Stimulated activated CD4-positive, alpha-beta T cell treated with anti-CD3 and anti-CD28 coated beads, TNF-alpha, amount 100 ng/mL, for 4 hours (primary cell): Measurements from ENCODE around the gene PRG2.
A peak's percentile ranks its signal among the peaks of the same experiment; 100 is the strongest.

Experiments
- DNase-seq, 3 experiments: peaks; one replicate each; pipeline ENCODE4 v3.0.0-alpha.2; 2020; ENCODE audit warnings: low read depth in 3 of 3

The PRG2 gene, protein sequence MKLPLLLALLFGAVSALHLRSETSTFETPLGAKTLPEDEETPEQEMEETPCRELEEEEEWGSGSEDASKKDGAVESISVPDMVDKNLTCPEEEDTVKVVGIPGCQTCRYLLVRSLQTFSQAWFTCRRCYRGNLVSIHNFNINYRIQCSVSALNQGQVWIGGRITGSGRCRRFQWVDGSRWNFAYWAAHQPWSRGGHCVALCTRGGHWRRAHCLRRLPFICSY

DNA sequence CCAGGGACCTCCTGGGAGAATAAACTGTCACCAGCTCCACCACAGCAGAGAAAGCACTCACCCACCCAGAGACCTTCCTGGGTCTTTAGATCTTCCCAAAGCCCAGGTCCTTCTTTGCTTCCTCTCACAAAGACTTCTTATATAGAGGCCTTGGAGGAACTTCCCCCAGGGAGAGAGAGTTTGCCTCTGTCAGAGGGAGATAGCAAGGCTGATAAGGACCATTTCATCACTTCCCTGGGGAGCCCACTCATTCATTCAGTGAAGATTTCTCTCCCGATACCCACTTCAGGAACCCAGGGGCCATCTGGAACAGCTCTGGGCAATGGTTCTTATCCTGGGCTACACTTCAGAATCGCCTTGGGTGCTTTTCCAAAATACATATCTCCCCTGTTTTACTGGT, at the start of gene PRG2:
Gene PRG2 (minus strand): TSS at position 116 of the 400 bp plus-strand sequence. CDS start 706 bp downstream, outside the sequence.
- no peak for DNase-seq

- DNase-seq: no peak
Measured at GRCh38 chr11:57439786-57440185, 49.3 kb upstream of the PRG2 start.

GRCh38 chr11:57438345-57439285, 48.2 kb upstream of the PRG2 start:
- DNase-seq: no peak

GRCh38 chr11:57436031-57436430, 45.6 kb upstream of the PRG2 start:
- DNase-seq: no peak

- DNase-seq: no peak
Measured at GRCh38 chr11:57434640-57435546, 44.4 kb upstream of the PRG2 start.

DNA sequence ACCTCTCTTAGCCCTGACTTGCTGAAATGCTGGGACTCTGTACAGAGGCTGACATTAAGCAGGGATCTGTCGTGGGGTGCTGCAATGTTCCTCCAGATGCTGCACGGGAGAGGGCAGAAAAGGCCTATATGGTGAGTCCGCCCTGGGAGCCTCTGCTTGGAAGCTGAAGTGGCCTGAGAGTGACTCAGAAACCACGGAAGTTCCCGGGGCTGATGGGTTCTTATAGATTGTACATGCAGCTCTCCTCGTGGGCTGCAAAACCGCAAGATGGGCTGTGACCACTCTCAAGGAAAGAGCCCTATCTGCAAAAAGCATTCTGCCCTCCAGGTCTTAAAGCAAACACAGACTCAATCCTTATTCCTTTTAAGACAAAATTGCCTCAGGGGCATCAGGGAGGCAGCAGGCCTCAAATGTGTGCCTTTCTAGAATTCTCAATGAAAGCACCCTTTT, 42.3 kb upstream of the PRG2 start:
- no peak for DNase-seq

- DNase-seq: no peak
Measured at GRCh38 chr11:57432149-57432561, 41.7 kb upstream of the PRG2 start.

- no peak for DNase-seq
Measured at GRCh38 chr11:57430952-57431351, 40.5 kb upstream of the PRG2 start.

DNA sequence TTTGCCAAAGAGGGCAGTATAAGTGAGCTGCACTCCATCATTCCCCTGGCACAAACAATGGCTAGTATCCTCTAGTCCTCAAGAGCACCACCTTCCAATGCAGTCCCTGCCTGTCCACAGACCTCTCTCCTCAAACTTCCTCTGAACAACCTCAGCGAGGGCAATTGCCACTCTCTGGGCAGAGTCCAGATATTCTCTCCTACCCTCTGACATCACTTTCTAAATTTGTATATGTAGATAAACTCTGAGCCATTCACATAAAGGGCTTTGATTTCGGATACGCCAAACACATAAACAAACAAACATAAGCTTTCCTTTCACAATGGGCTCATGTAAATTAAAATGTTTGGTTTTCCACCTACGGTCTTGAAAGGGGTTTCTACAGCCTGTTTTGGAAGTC, 39.5 kb upstream of the PRG2 start:
- DNase-seq: no peak

DNA sequence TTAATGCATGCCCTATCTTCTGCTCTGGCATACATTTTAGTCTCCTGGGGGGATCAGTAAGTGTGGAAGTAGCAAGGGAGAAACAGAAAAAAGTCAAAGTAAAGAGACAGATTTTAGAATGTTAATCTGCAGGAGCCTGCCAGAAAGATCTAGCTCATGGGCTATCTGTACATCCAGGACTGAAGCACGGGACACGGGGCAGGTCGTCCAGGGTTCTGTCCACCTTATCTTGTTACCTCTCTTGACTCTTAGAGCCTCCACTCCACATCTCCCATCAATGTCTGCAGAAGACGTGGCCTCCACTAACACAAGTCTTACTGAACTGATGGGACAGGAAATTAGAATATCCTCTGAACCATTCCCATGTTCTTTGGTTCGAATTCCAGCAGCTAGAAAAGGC, 38.2 kb upstream of the PRG2 start:
- DNase-seq: no peak

- DNase-seq: no peak
Measured at GRCh38 chr11:57427727-57428082, 37.3 kb upstream of the PRG2 start.

DNA sequence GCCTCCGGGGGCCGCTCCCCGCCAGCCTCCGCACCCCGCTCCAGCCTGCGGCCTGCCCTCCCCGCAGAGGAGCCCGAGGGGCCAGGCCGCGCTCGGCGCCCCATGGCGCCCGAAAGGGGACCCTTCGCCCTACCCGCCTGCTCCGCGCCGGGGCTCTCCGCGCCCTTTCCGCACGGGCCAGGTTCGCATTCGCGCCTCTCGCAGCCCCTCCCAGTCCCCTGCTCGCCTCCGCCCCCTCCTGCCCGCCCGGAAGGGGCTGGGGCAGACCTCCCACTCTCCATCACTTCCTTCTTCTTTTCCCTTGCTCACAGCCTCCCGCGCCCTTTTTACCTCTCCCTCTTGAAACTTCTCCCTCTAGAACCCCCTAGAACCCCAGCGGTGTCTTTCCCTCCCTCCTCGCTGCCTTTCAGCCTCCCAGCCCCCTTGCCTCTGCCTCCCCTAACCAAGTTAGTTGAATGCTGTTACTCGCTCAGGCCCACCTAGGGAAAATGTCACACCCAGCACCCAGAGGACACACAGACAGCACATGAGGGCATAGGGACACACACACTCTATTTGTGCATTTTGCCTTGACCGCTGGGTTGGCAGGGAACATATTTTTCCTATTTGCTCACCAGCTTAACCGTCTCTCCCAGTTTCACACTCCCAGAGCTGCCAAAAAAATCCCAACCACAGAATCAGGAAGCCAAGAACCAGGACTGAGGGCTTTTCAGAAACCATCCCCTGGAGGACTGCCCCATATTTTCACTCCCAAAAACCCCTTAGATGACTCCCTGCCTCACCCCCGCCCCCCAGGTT, 36.7 kb upstream of the PRG2 start, which contains the start of gene SLC43A3:
Gene SLC43A3 (minus strand): TSS at position 193 of the 798 bp plus-strand sequence. CDS start 949 bp downstream, outside the sequence.
- DNase-seq: peak; percentile 62 to 74 (median 73)

DNA sequence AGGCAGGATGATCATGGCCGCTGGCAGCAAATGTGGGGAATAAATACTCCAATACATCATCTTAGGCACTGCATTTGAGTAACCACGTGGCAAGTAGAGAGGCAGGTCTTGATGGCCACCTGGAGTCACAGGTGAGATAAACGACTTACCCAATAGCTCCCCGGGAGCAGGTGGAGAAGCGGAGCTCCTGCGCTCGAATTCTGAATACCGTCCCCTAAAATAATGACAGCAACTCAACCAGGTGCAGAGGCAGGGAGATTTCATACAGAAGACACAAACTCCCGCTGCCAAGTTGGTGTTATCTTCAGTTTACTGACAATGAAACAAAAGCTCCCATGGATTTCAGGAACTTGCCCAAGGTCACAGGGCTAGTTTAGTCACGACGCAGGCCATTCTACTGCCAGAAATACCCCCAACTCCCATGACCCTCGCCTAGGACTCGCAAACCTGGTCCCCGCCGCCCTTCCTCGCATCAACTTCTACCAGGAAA, 36.0 kb upstream of the PRG2 start:
- peak in 1 of 3 experiments; percentile 29 for DNase-seq

- DNase-seq: peak in 1 of 3 experiments; percentile 21
Measured at GRCh38 chr11:57425565-57426438, 35.4 kb upstream of the PRG2 start.

DNA sequence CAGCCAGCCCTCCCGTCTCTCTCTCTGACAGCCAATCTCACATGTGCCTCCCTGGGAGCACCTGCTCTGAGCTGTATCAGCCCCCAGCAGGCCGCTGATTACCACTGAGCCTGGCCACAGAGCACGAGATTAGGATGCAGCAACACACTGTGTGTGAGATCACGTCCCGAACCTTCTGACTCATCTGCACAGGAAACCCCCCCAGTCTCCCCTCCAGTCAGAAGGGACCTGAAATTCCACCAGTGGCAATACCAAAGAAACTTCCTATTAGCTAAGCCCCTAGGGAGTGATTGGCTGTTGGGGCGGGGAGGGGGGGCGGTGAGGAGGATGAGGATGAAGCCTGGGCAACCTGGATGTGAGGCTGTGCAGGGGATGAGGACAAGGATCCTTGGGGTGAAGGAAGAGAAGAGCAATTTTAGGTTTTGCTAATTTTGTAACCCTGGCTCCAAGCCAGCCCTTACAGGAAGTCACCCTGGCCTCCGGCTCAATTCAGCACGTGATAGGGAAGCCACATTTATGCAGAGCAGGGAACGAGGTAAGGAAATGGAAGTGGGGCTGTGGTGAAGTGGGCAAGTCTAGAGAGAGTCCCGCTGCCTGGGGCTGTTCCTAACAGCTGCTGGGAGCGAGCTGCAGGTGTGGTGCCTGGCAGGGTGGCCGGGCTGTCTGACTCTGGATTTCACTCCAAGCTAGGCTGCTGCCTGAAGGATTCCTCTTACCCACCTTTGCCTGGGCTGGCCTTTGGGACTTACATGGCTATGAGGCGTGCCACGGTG, 34.5 kb upstream of the PRG2 start:
- peak; percentile 60 to 79 (median 78) for DNase-seq

DNA sequence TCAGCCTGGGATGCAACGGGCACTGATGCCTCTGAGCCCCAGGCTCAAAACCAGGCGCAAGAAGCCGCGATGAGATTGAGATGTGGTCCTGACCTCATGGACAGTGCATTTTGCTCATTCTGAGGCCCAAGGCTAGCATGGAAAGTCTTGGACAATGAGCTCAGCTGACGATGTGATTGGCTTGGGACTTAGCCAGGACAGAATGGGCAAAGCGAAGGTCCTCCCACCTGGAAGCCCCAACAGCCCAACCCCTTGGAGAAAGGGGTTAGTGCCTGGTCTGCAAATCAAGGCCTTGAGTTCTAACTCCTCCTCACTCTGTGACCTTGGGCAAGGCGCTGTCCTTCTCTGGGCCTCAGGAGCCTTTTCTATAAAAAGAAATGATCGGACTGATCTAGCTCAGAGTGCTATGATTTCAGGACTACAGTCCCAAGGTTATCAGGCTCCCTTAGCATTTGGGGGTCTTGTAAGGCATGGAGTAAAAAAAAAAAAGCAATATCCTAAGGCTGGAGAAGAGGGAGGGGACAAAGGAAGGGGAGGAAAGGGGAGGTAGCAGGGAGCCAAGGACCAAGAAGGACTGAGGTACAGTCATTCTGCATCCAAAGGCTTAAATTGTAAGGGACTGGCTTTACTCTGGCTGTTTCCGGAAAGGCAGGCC, 33.8 kb upstream of the PRG2 start:
- DNase-seq: no peak

- DNase-seq: no peak
Measured at GRCh38 chr11:57422669-57423068, 32.2 kb upstream of the PRG2 start.

DNA sequence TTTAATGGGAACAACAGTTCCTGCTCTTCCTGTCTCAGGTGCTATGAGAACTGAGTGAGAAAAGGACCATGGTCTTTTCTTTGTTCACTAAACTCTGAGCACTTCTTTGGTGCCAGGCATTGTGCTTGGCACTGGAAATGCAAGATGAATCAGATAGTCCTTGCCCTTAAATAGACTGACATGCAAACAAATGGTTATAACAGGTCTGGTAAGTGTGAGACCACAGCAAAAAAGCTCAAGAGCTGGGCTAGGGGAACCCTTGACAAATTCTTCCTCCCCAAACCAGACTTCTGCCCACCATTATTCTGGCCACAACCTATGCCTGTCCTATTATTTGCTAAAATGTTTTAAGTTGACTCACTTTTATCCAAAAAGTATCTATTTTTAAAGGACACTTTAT, 31.4 kb upstream of the PRG2 start:
- no peak for DNase-seq
